Loucy (cell line): ENCODE measurements around the gene GLT6D1.

Experiments used
- EZH2phosphoT487 ChIP-seq: fragments of 200-600 bp; IDR thresholded peaks from 2 replicates; pipeline ENCODE4 v1.6.1; 2018; ENCODE audit warnings: antibody characterized with exemption, mild to moderate bottlenecking, moderate library complexity, borderline replicate concordance
- TF ChIP-seq, protein P1 (sequence below): fragments of 200-600 bp; sonication (generic); conservative IDR thresholded peaks from 2 replicates; pipeline ENCODE4 v1.5.1; 2014; ENCODE audit warnings: mild to moderate bottlenecking, antibody characterized with exemption, low read length

DNA sequence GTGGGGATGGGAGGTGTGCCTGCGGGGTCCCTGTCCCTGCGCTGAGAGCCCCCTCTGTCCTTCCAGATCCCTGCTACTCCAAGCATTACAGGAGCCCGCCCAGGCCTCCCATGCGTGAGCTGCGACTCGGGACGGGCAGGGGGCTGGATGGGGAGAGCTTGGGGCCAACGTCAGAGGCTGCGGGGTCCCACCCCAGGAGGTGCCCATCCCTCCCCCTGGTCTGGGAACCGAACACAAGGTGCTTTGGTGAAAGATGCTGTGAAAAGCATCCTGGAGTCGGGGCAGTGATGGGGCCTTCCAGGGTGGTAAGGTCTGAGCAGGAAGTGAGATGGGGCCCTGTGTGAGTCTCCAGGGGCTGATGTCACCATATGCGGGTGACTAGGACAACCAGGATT, 26.5 kb upstream of the GLT6D1 start:
- TF ChIP-seq EZH2phosphoT487, result no peak
- TF ChIP-seq, protein P1, sequence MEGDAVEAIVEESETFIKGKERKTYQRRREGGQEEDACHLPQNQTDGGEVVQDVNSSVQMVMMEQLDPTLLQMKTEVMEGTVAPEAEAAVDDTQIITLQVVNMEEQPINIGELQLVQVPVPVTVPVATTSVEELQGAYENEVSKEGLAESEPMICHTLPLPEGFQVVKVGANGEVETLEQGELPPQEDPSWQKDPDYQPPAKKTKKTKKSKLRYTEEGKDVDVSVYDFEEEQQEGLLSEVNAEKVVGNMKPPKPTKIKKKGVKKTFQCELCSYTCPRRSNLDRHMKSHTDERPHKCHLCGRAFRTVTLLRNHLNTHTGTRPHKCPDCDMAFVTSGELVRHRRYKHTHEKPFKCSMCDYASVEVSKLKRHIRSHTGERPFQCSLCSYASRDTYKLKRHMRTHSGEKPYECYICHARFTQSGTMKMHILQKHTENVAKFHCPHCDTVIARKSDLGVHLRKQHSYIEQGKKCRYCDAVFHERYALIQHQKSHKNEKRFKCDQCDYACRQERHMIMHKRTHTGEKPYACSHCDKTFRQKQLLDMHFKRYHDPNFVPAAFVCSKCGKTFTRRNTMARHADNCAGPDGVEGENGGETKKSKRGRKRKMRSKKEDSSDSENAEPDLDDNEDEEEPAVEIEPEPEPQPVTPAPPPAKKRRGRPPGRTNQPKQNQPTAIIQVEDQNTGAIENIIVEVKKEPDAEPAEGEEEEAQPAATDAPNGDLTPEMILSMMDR, result no peak
